UCSD-AML1 (cell line): Measurements from ENCODE around the gene SLC8A1.

Experiments used
- DNase-seq: peaks from one replicate; lab custom pipeline; 2025; ENCODE audit not compliant: unreplicated experiment; lab: John Stamatoyannopoulos, UW

The SLC8A1 gene

GRCh38 chr2:40123326-40123725 is 328.6 kb downstream of the SLC8A1 start:
- DNase-seq = no peak

- DNase-seq = no peak
Measured at GRCh38 chr2:40120957-40121356, 330.9 kb downstream of the SLC8A1 start.

- no peak for DNase-seq
Measured at GRCh38 chr2:40120026-40120425, 331.9 kb downstream of the SLC8A1 start.

GRCh38 chr2:40118622-40119021 is 333.3 kb downstream of the SLC8A1 start:
- DNase-seq = no peak

- no peak for DNase-seq
Measured at GRCh38 chr2:40115894-40116293, 336.0 kb downstream of the SLC8A1 start.

GRCh38 chr2:40115348-40115747 is 336.5 kb downstream of the SLC8A1 start:
- no peak for DNase-seq

GRCh38 chr2:40113997-40114396 is 337.9 kb downstream of the SLC8A1 start:
- no peak for DNase-seq

- DNase-seq = no peak
Measured at GRCh38 chr2:40113272-40113968, 338.5 kb downstream of the SLC8A1 start.

GRCh38 chr2:40109381-40109780 is 342.5 kb downstream of the SLC8A1 start:
- no peak for DNase-seq

GRCh38 chr2:40108851-40109250 is 343.0 kb downstream of the SLC8A1 start:
- DNase-seq = no peak

- no peak for DNase-seq
Measured at GRCh38 chr2:40106061-40106460, 345.8 kb downstream of the SLC8A1 start.

GRCh38 chr2:40105593-40105992 is 346.3 kb downstream of the SLC8A1 start:
- DNase-seq = no peak

GRCh38 chr2:40103590-40103989 is 348.3 kb downstream of the SLC8A1 start:
- no peak for DNase-seq

GRCh38 chr2:40103163-40103562 is 348.7 kb downstream of the SLC8A1 start:
- DNase-seq = no peak

GRCh38 chr2:40102447-40102846 is 349.4 kb downstream of the SLC8A1 start:
- no peak for DNase-seq

GRCh38 chr2:40101131-40101575 is 350.7 kb downstream of the SLC8A1 start:
- no peak for DNase-seq

- no peak for DNase-seq
Measured at GRCh38 chr2:40100676-40101075, 351.2 kb downstream of the SLC8A1 start.

GRCh38 chr2:40098786-40099470 is 353.0 kb downstream of the SLC8A1 start:
- DNase-seq = no peak

GRCh38 chr2:40097691-40098385 is 354.1 kb downstream of the SLC8A1 start:
- no peak for DNase-seq

GRCh38 chr2:40096360-40096759 is 355.5 kb downstream of the SLC8A1 start:
- DNase-seq = no peak

- no peak for DNase-seq
Measured at GRCh38 chr2:40095000-40095399, 356.9 kb downstream of the SLC8A1 start.

GRCh38 chr2:40094451-40094850 is 357.4 kb downstream of the SLC8A1 start:
- no peak for DNase-seq
